GM12891 (cell line): Measurements from ENCODE around the gene GOLGA8A.
"Not testable (repeated sequence)": the region's sequence is repeated elsewhere in the genome, so short reads cannot be mapped to it uniquely, and the experiment has no call there.

Experiments used
- DNase-seq: peaks from one replicate; pipeline ENCODE4 v3.0.0; 2011; ENCODE audit warnings: low spot score; ENCODE audit not compliant: insufficient read length
- FAIRE-seq: peaks from 2 replicates; lab custom pipeline; 2011; peaks lifted over from hg19 to GRCh38; lab: Jason Lieb, UNC

Gene GOLGA8A

DNA sequence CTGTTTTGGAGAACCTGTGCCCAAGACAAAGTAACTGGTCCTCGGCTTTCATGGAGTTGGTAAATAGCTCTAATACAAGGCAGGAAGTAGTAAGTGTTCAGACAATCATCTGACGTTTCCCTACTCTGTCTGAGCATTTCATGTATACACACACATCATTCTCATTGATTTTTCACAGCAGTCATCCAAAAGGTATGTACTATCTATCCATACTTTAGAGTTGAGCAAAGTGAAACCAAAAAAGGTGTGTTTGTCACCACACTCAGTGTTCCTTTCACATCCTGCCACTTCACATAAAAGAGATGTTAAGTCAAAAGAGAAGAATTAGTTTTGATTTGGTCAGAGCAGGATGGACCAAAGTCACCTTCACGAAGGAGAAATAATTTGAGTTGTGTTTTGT lies 33.7 kb downstream of the GOLGA8A start:
- peak; percentile 82 for FAIRE-seq
- not testable (repeated sequence) for DNase-seq

DNA sequence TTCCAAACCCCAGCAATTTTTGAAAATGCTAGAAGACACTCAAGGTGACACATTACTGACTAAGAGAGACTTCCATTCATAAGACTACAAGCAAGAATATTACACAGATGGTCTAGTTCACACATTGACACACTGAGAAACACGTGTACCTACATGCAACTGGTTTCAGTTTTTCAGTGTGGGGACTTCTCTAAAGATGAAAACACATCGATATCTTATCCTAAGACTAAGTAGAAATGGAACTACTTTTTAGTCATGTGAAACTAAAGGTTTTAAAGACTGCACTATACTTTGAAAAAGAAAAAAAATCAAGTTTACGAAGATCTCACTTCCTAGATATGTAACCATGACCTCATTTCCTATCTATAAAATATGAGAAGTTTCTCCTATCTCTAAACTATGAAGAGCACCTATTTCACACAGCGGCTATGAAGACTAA lies 34.4 kb downstream of the GOLGA8A start:
- FAIRE-seq, result peak; percentile 82

GRCh38 chr15:34397637-34398259 lies 39.9 kb downstream of the GOLGA8A start:
- FAIRE-seq, result peak; percentile 33
- DNase-seq, result not testable (repeated sequence)

More for the DNA sequence above, 34.4 kb downstream of the GOLGA8A start:
- not testable (repeated sequence) for DNase-seq

- not testable (repeated sequence) for FAIRE-seq, DNase-seq
These were observed 44.6 kb downstream of the GOLGA8A start for GRCh38 chr15:34392981-34393380.

GRCh38 chr15:34389594-34390086 lies 48.0 kb downstream of the GOLGA8A start:
- DNase-seq, FAIRE-seq: not testable (repeated sequence)
